Measurements from ENCODE around the gene ARSD.
"Not testable (repeated sequence)": the region's sequence is repeated elsewhere in the genome, so short reads cannot be mapped to it uniquely, and the experiment has no call there.

Gene ARSD

GRCh38 chrX:2928583-2929434 is at the start of gene ARSD:
Gene ARSD (minus strand): TSS chrX:2929339. CDS start chrX:2929275, 64 bp downstream.
- no peak within 1 kb of the TSS for H3K27ac Mint-ChIP-seq
- no peaks in the 10 kb centered on the region for H3K9me3 Mint-ChIP-seq
- peaks cover 5% of the 10 kb centered on the region for H3K4me1 Mint-ChIP-seq
- H3K27me3 Mint-ChIP-seq = peaks cover 18% of the 10 kb centered on the region
- H3K36me3 Mint-ChIP-seq = no peaks in the 10 kb centered on the region
- CTCF ChIA-PET = no interaction called here
- H3K4me3 Mint-ChIP-seq = peak within 1 kb of the TSS; percentile 76
- peak; percentile 60 for DNase-seq

GRCh38 chrX:2978639-2979038 is 49.5 kb upstream of the ARSD start:
- CTCF ChIA-PET, DNase-seq, H3K27me3 Mint-ChIP-seq: not testable (repeated sequence)

GRCh38 chrX:2974961-2975360 is 45.8 kb upstream of the ARSD start:
- CTCF ChIA-PET = no interaction called here
- DNase-seq = no peak

More at GRCh38 chrX:2978639-2979038, 49.5 kb upstream of the ARSD start:
- not testable (repeated sequence) for H3K4me1 Mint-ChIP-seq, H3K9me3 Mint-ChIP-seq, H3K27ac Mint-ChIP-seq, H3K36me3 Mint-ChIP-seq, H3K4me3 Mint-ChIP-seq

GRCh38 chrX:2972391-2972790 is 43.3 kb upstream of the ARSD start:
- H3K9me3 Mint-ChIP-seq = no peaks in the 10 kb centered on the region
- no peak for DNase-seq
- no peaks in the 10 kb centered on the region for H3K27me3 Mint-ChIP-seq
- H3K4me1 Mint-ChIP-seq = no peaks in the 10 kb centered on the region
- CTCF ChIA-PET = no interaction called here
- no peaks in the 10 kb centered on the region for H3K36me3 Mint-ChIP-seq
- no peak overlapping the region for H3K4me3 Mint-ChIP-seq
- no peak overlapping the region for H3K27ac Mint-ChIP-seq

More at GRCh38 chrX:2974961-2975360, 45.8 kb upstream of the ARSD start:
- H3K4me3 Mint-ChIP-seq = no peak overlapping the region
- H3K9me3 Mint-ChIP-seq = no peaks in the 10 kb centered on the region
- no peaks in the 10 kb centered on the region for H3K36me3 Mint-ChIP-seq
- H3K27ac Mint-ChIP-seq = no peak overlapping the region
- H3K27me3 Mint-ChIP-seq = no peaks in the 10 kb centered on the region
- H3K4me1 Mint-ChIP-seq = no peaks in the 10 kb centered on the region

GRCh38 chrX:2969021-2969420 is 39.9 kb upstream of the ARSD start:
- no peaks in the 10 kb centered on the region for H3K36me3 Mint-ChIP-seq
- H3K27me3 Mint-ChIP-seq = no peaks in the 10 kb centered on the region
- CTCF ChIA-PET = no interaction called here
- no peak for DNase-seq
- no peak overlapping the region for H3K4me3 Mint-ChIP-seq
- H3K27ac Mint-ChIP-seq = no peak overlapping the region
- no peaks in the 10 kb centered on the region for H3K9me3 Mint-ChIP-seq
- no peaks in the 10 kb centered on the region for H3K4me1 Mint-ChIP-seq

- DNase-seq = no peak
- Mint-ChIP-seq H3K4me1 (no peaks in the 10 kb centered on the region), H3K9me3 (no peaks in the 10 kb centered on the region), H3K36me3 (no peaks in the 10 kb centered on the region), H3K27me3 (no peaks in the 10 kb centered on the region), H3K4me3 (peak overlapping the region; percentile 55), H3K27ac (peak overlapping the region; percentile 14)
- CTCF ChIA-PET = no interaction called here
Measured at GRCh38 chrX:2967998-2968909, 39.1 kb upstream of the ARSD start.

GRCh38 chrX:2967584-2967983 is 38.4 kb upstream of the ARSD start:
- H3K4me3 Mint-ChIP-seq = no peak overlapping the region
- no peak for DNase-seq
- no peaks in the 10 kb centered on the region for H3K9me3 Mint-ChIP-seq
- CTCF ChIA-PET = no interaction called here
- H3K27me3 Mint-ChIP-seq = no peaks in the 10 kb centered on the region
- no peaks in the 10 kb centered on the region for H3K4me1 Mint-ChIP-seq
- H3K27ac Mint-ChIP-seq = no peak overlapping the region
- H3K36me3 Mint-ChIP-seq = no peaks in the 10 kb centered on the region

GRCh38 chrX:2967012-2967411 is 37.9 kb upstream of the ARSD start:
- H3K27ac Mint-ChIP-seq = no peak overlapping the region
- CTCF ChIA-PET = no interaction called here

GRCh38 chrX:2965965-2966364 is 36.8 kb upstream of the ARSD start:
- Mint-ChIP-seq H3K27me3 (no peaks in the 10 kb centered on the region), H3K9me3 (no peaks in the 10 kb centered on the region), H3K4me1 (no peaks in the 10 kb centered on the region), H3K27ac (no peak overlapping the region), H3K36me3 (no peaks in the 10 kb centered on the region), H3K4me3 (no peak overlapping the region)
- CTCF ChIA-PET = no interaction called here
- no peak for DNase-seq

More at GRCh38 chrX:2967012-2967411, 37.9 kb upstream of the ARSD start:
- Mint-ChIP-seq H3K36me3 (no peaks in the 10 kb centered on the region), H3K4me1 (no peaks in the 10 kb centered on the region), H3K9me3 (no peaks in the 10 kb centered on the region), H3K4me3 (no peak overlapping the region), H3K27me3 (no peaks in the 10 kb centered on the region)
- DNase-seq = no peak

- H3K9me3 Mint-ChIP-seq, H3K36me3 Mint-ChIP-seq, DNase-seq, H3K4me3 Mint-ChIP-seq, CTCF ChIA-PET, H3K27ac Mint-ChIP-seq, H3K4me1 Mint-ChIP-seq, H3K27me3 Mint-ChIP-seq: not testable (repeated sequence)
Measured at GRCh38 chrX:2963992-2964794, 35.1 kb upstream of the ARSD start.

- H3K36me3 Mint-ChIP-seq, H3K4me3 Mint-ChIP-seq, H3K27ac Mint-ChIP-seq, H3K9me3 Mint-ChIP-seq, H3K4me1 Mint-ChIP-seq, CTCF ChIA-PET, DNase-seq, H3K27me3 Mint-ChIP-seq: not testable (repeated sequence)
Measured at GRCh38 chrX:2963449-2963848, 34.3 kb upstream of the ARSD start.

- peaks cover 4% of the 10 kb centered on the region for H3K27me3 Mint-ChIP-seq
- CTCF ChIA-PET = no interaction called here
Measured at GRCh38 chrX:2962381-2962780, 33.2 kb upstream of the ARSD start.

GRCh38 chrX:2960861-2961515 is 31.8 kb upstream of the ARSD start:
- H3K9me3 Mint-ChIP-seq = no peaks in the 10 kb centered on the region
- H3K27ac Mint-ChIP-seq = no peak overlapping the region
- H3K4me1 Mint-ChIP-seq = no peaks in the 10 kb centered on the region
- no peaks in the 10 kb centered on the region for H3K36me3 Mint-ChIP-seq
- H3K27me3 Mint-ChIP-seq = peaks cover 4% of the 10 kb centered on the region
- CTCF ChIA-PET = no interaction called here
- no peak for DNase-seq
- H3K4me3 Mint-ChIP-seq = no peak overlapping the region

More at GRCh38 chrX:2962381-2962780, 33.2 kb upstream of the ARSD start:
- H3K4me1 Mint-ChIP-seq = no peaks in the 10 kb centered on the region
- no peaks in the 10 kb centered on the region for H3K36me3 Mint-ChIP-seq
- DNase-seq = no peak
- no peak overlapping the region for H3K27ac Mint-ChIP-seq
- H3K9me3 Mint-ChIP-seq = no peaks in the 10 kb centered on the region
- H3K4me3 Mint-ChIP-seq = no peak overlapping the region

- Mint-ChIP-seq H3K27me3 (peaks cover 4% of the 10 kb centered on the region), H3K9me3 (no peaks in the 10 kb centered on the region), H3K36me3 (no peaks in the 10 kb centered on the region), H3K27ac (no peak overlapping the region), H3K4me1 (no peaks in the 10 kb centered on the region), H3K4me3 (no peak overlapping the region)
- DNase-seq = no peak
- CTCF ChIA-PET = no interaction called here
Measured at GRCh38 chrX:2958199-2958598, 29.1 kb upstream of the ARSD start.

Data from activated naive CD4-positive, alpha-beta T cell treated with anti-CD3 and anti-CD28 coated beads, Interleukin-2, amount 10 ng/mL, durations not matched to agents 7 days and 5 days (primary cell).